Coronary artery (tissue), 2 donors: ENCODE data around the gene MBP.

ENCODE experiments used
- DNase-seq: peaks from one replicate; pipeline ENCODE4 v3.0.0-alpha.2; 2017; ENCODE audit warnings: low spot score
- H3K27ac ChIP-seq, 2 donors: fragments of 200-600 bp; sonication (generic); one replicate each; pipeline ENCODE4 v1.5.1; 2016 to 2019
- H3K4me3 ChIP-seq: fragments of 200-600 bp; sonication (generic); 2 replicates; pipeline ENCODE4 v1.5.1; 2016; ENCODE audit warnings: mild to moderate bottlenecking, moderate library complexity
- CTCF ChIP-seq: fragments of 200-600 bp; sonication (generic); IDR thresholded peaks from one replicate; pipeline ENCODE4 v1.5.1; 2019; ENCODE audit warnings: antibody characterized with exemption

Gene MBP

GRCh38 chr18:76957384-76958355 lies 174.9 kb downstream of the MBP start:
- Histone ChIP-seq H3K27ac (no peak overlapping the region), H3K4me3 (no peak overlapping the region)
- no peak for TF ChIP-seq CTCF
- DNase-seq, result no peak

DNA sequence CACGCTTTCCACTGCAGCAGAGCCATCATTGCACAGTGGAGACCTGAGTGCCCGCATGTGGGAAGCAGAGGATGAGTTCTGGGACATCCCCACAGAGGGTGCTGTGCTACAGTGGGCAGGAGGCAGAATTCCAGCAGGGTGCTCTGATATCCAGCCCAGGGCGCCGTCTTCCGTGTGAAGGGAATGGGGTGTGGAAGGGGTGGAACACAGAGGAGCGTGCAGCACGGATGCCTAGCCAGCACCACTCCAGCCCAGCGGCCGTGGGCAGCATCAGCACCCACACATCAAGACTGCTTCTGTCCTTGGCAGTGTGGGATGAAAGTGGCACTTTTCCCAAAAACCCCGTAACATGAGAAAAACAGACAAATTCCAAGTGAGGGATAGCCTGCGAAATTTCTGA lies 175.9 kb downstream of the MBP start:
- TF ChIP-seq CTCF, result no peak
- H3K4me3 ChIP-seq, result no peak overlapping the region
- H3K27ac ChIP-seq, result no peak overlapping the region
- no peak for DNase-seq

DNA sequence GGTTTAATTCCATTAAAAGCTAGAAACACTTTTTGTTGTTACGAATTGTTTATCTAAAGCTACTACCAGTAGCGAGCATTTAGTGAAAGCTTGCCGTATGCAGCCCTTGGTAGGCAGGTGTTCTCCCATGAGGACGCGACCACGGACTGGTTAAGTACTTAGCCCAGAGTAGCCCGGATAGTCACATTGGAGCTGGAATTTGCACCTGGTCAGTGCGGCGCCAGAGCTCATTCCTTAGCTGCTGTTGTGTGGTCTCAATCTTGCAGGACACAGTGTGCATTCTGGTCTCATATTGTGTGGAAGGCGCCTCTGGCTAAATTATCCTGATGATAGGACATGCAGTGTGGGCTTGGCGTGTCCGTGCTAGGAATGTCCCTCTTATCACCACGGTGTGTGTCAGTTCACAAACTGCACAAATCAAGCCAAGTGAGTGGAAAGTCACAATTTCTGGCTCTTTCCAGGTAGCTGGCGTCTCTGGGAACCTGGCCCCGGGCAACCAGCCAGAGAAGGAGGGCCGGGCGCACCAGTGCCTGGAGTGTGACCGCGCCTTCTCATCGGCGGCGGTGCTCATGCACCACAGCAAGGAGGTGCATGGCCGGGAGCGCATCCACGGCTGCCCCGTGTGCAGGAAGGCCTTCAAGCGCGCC lies 176.9 kb downstream of the MBP start:
- DNase-seq, result no peak
- no peak for TF ChIP-seq CTCF
- no peak overlapping the region for H3K27ac ChIP-seq
- no peak overlapping the region for H3K4me3 ChIP-seq

- no peak for DNase-seq
- H3K4me3 ChIP-seq, result peak overlapping the region; percentile 21
- H3K27ac ChIP-seq, result no peak overlapping the region
- no peak for TF ChIP-seq CTCF
Observed at GRCh38 chr18:76953583-76954233, 178.9 kb downstream of the MBP start.

- TF ChIP-seq CTCF, result no peak
- H3K27ac ChIP-seq, result no peak overlapping the region
- H3K4me3 ChIP-seq, result no peak overlapping the region
- DNase-seq, result no peak
Observed at GRCh38 chr18:76953156-76953555, 179.4 kb downstream of the MBP start.

GRCh38 chr18:76952747-76953146 lies 179.8 kb downstream of the MBP start:
- Histone ChIP-seq H3K4me3 (no peak overlapping the region), H3K27ac (no peak overlapping the region)
- no peak for TF ChIP-seq CTCF
- no peak for DNase-seq
